Measurements from ENCODE around the gene HMCN2.

- TF ChIP-seq ZNF274 (IDR thresholded peaks at IDR 0.05; ENCODE audit: low read depth, low read length) (no peak), YY1 (IDR thresholded peaks at IDR 0.05; ENCODE audit: insufficient read depth, insufficient read length) (no peak), SUZ12 (IDR thresholded peaks at IDR 0.05; ENCODE audit: extremely low read depth, insufficient read depth, insufficient read length) (no peak)
These were observed 183.4 kb downstream of the HMCN2 start for GRCh38 chr9:130448771-130449603.
